Nucleus accumbens (tissue), 56 donors: ENCODE results near the gene GPATCH8.
A peak's percentile ranks its signal among the peaks of the same experiment; 100 is the strongest.

Experiments
- DNase-seq, 56 donors: peaks; one replicate each; lab custom pipeline; 2025; lab: John Stamatoyannopoulos, UW

Gene GPATCH8

GRCh38 chr17:44465276-44465675 lies 37.9 kb downstream of the GPATCH8 start:
- no peak for DNase-seq

- no peak for DNase-seq
These were observed 39.2 kb downstream of the GPATCH8 start for GRCh38 chr17:44464037-44464436.

GRCh38 chr17:44451832-44452231 lies 51.4 kb downstream of the GPATCH8 start:
- DNase-seq, result no peak

GRCh38 chr17:44451016-44451627 lies 52.1 kb downstream of the GPATCH8 start:
- DNase-seq, result no peak

- DNase-seq, result no peak
These were observed 54.8 kb downstream of the GPATCH8 start for GRCh38 chr17:44448412-44448811.

GRCh38 chr17:44444735-44445105 lies 58.5 kb downstream of the GPATCH8 start:
- DNase-seq, result no peak

GRCh38 chr17:44442806-44443205 lies 60.4 kb downstream of the GPATCH8 start:
- no peak for DNase-seq

GRCh38 chr17:44439168-44439567 lies 64.0 kb downstream of the GPATCH8 start:
- DNase-seq, result no peak

- no peak for DNase-seq
These were observed 64.6 kb downstream of the GPATCH8 start for GRCh38 chr17:44438636-44439035.

GRCh38 chr17:44436336-44436735 lies 66.9 kb downstream of the GPATCH8 start:
- no peak for DNase-seq

- no peak for DNase-seq
These were observed 70.7 kb downstream of the GPATCH8 start for GRCh38 chr17:44432254-44433157.

- DNase-seq, result no peak
These were observed 78.3 kb downstream of the GPATCH8 start for GRCh38 chr17:44424828-44425461.

GRCh38 chr17:44417553-44417952 lies 85.7 kb downstream of the GPATCH8 start:
- DNase-seq, result peak in 20 of 56 donors; percentile 1 to 65 (median 19)

GRCh38 chr17:44416558-44417289 lies 86.5 kb downstream of the GPATCH8 start:
- no peak for DNase-seq

GRCh38 chr17:44414394-44415155 lies 88.6 kb downstream of the GPATCH8 start:
- DNase-seq, result no peak

GRCh38 chr17:44409309-44410028 lies 93.7 kb downstream of the GPATCH8 start:
- DNase-seq, result no peak

GRCh38 chr17:44408786-44409185 lies 94.4 kb downstream of the GPATCH8 start:
- no peak for DNase-seq

- DNase-seq, result no peak
These were observed 100.5 kb downstream of the GPATCH8 start for GRCh38 chr17:44402564-44403172.
